Ascending aorta (tissue), 2 donors: Measurements from ENCODE around the gene KRAS. TPM values are rescaled to one million over a fixed set of nuclear protein-coding genes. Genes with fewer than 3 reads are reported as not detected.

Source experiments
- DNase-seq, 2 donors: peaks; one replicate each; pipeline ENCODE4 v3.0.0-alpha.2; 2019; ENCODE audit warnings: low spot score in 2 of 2
- H3K27ac ChIP-seq, 2 donors: fragments of 200-600 bp; sonication (generic); one replicate each; pipeline ENCODE4 v1.5.1; 2016 to 2017; ENCODE audit warnings: mild to moderate bottlenecking in 1 of 2
- H3K27me3 ChIP-seq: fragments of 200-600 bp; sonication (generic); one replicate; pipeline ENCODE4 v1.5.1; 2017
- H3K36me3 ChIP-seq, 2 donors: fragments of 200-600 bp; sonication (generic); one replicate each; pipeline ENCODE4 v1.5.1; 2016
- H3K4me1 ChIP-seq, 2 donors: fragments of 200-600 bp; sonication (generic); one replicate each; pipeline ENCODE4 v1.5.1; 2016 to 2017; ENCODE audit warnings: mild to moderate bottlenecking in 1 of 2
- H3K4me3 ChIP-seq, 2 donors: fragments of 200-600 bp; sonication (generic); one replicate each; pipeline ENCODE4 v1.5.1; 2016 to 2017; ENCODE audit warnings: mild to moderate bottlenecking in 1 of 2
- H3K9me3 ChIP-seq, 2 donors: fragments of 200-600 bp; sonication (generic); one replicate each; pipeline ENCODE4 v1.5.1; 2016
- CTCF ChIP-seq, 3 experiments: fragments of 200-600 bp in 2 of 3; fragments of 450-650 bp in 1 of 3; sonication (generic) in 2 of 3; IDR thresholded peaks; one replicate each; pipeline ENCODE4 v1.5.1; 2016 to 2019; ENCODE audit warnings: antibody characterized with exemption in 3 of 3, mild to moderate bottlenecking in 1 of 3, moderate library complexity in 1 of 3
- intact Hi-C: fragments of 100-400 bp; cut with DNase I; formaldehyde crosslinking; loops from one replicate; pipeline ENCODE4 v1.15.1; 2023
- total RNA-seq: library from RNA; depleted of rRNA; stranded (reverse); fragments of >200 nt; gene quantifications from one replicate; pipeline ENCODE4 v1.1.0, GENCODE V29; 2016

KRAS gene
- total RNA-seq, 1 donor from 2014 or later, result 9.8 TPM

- H3K4me1 ChIP-seq, result no peaks in the 10 kb centered on the region
- intact Hi-C loops, result no loop called here
- no peaks in the 10 kb centered on the region for H3K9me3 ChIP-seq
- no peak for DNase-seq
- H3K4me3 ChIP-seq, result no peak overlapping the region
- no peaks in the 10 kb centered on the region for H3K36me3 ChIP-seq
- no peak for TF ChIP-seq CTCF (IDR thresholded peaks at IDR 0.05)
- H3K27me3 ChIP-seq, result no peaks in the 10 kb centered on the region
- no peak overlapping the region for H3K27ac ChIP-seq
Observed at GRCh38 chr12:25264114-25264513, 13.4 kb upstream of the KRAS start.

GRCh38 chr12:25263594-25263993 is 12.9 kb upstream of the KRAS start:
- H3K27me3 ChIP-seq, result no peaks in the 10 kb centered on the region
- no peaks in the 10 kb centered on the region for H3K36me3 ChIP-seq
- H3K27ac ChIP-seq, result no peak overlapping the region
- no peak for TF ChIP-seq CTCF (IDR thresholded peaks at IDR 0.05)
- H3K9me3 ChIP-seq, result no peaks in the 10 kb centered on the region
- H3K4me3 ChIP-seq, result no peak overlapping the region
- intact Hi-C loops, result no loop called here
- no peaks in the 10 kb centered on the region for H3K4me1 ChIP-seq
- no peak for DNase-seq

GRCh38 chr12:25262389-25263074 is 11.8 kb upstream of the KRAS start:
- Histone ChIP-seq H3K27me3 (no peaks in the 10 kb centered on the region), H3K4me3 (no peak overlapping the region), H3K4me1 (no peaks in the 10 kb centered on the region), H3K36me3 (no peaks in the 10 kb centered on the region), H3K9me3 (no peaks in the 10 kb centered on the region), H3K27ac (no peak overlapping the region)
- no peak for TF ChIP-seq CTCF (IDR thresholded peaks at IDR 0.05)
- intact Hi-C loops, result no loop called here
- no peak for DNase-seq

GRCh38 chr12:25257590-25258324 is 7.0 kb upstream of the KRAS start:
- no peaks in the 10 kb centered on the region for H3K9me3 ChIP-seq
- intact Hi-C loops, result loop anchor here (10.0 kb wide), 3 partner anchors 697 to 1017 kb away; partner anchors contain the start of gene RASSF8
- H3K4me3 ChIP-seq, result no peak overlapping the region
- no peaks in the 10 kb centered on the region for H3K36me3 ChIP-seq
- TF ChIP-seq CTCF (IDR thresholded peaks at IDR 0.05), result no peak
- DNase-seq, result no peak
- no peaks in the 10 kb centered on the region for H3K27me3 ChIP-seq
- H3K27ac ChIP-seq, result no peak overlapping the region
- no peaks in the 10 kb centered on the region for H3K4me1 ChIP-seq

- no peak for DNase-seq
- H3K27me3 ChIP-seq, result no peaks in the 10 kb centered on the region
- no peak overlapping the region for H3K27ac ChIP-seq
- H3K9me3 ChIP-seq, result no peaks in the 10 kb centered on the region
- no peaks in the 10 kb centered on the region for H3K36me3 ChIP-seq
- intact Hi-C loops, result loop anchor here (10.0 kb wide), 3 partner anchors 698 to 1018 kb away; partner anchors contain the start of gene RASSF8
- TF ChIP-seq CTCF (IDR thresholded peaks at IDR 0.05), result no peak
- H3K4me1 ChIP-seq, result no peaks in the 10 kb centered on the region
- no peak overlapping the region for H3K4me3 ChIP-seq
Observed at GRCh38 chr12:25256826-25257225, 6.1 kb upstream of the KRAS start.
